ENCODE data around the gene MYH14. TPM values are rescaled to one million over a fixed set of nuclear protein-coding genes. Genes with fewer than 3 reads are reported as not detected.
A peak's percentile ranks its signal among the peaks of the same experiment; 100 is the strongest.

The MYH14 gene
- total and polyA plus RNA-seq, 9 of the 15 experiments (the other 6 are each of a cell fraction or from before 2014, with no cell fraction given) = 0.04 to 0.86 (median 0.19) TPM; not detected in 2

GRCh38 chr19:50207730-50208129 lies 4.3 kb downstream of the MYH14 start:
- H3K9ac ChIP-seq (ENCODE audit: insufficient read depth in 1 of 2, low read depth in 2 of 2, low read length in 2 of 2) = no peak overlapping the region

More at GRCh38 chr19:50207730-50208129, 4.3 kb downstream of the MYH14 start:
- H3K9me3 ChIP-seq (replicated peaks; ENCODE audit: control insufficient read depth, insufficient read depth, low read depth, low read length) = no peaks in the 10 kb centered on the region
- in situ Hi-C loops (cut with MboI) = no loop called here
- H4K20me1 ChIP-seq (replicated peaks; ENCODE audit: control insufficient read depth, insufficient read depth, low read length) = no peaks in the 10 kb centered on the region; the same call in 1 of the 2 replicates
- H3K36me3 ChIP-seq (ENCODE audit: control insufficient read depth, insufficient read depth, low read length) = no peaks in the 10 kb centered on the region
- H2AFZ ChIP-seq (ENCODE audit: low read depth, low read length) = no peak overlapping the region
- ATAC-seq = no peak
- TF ChIP-seq IRF2 (CRISPR knock-in tag; IDR thresholded peaks at IDR 0.05) = no peak
- TF ChIP-seq, protein P1, sequence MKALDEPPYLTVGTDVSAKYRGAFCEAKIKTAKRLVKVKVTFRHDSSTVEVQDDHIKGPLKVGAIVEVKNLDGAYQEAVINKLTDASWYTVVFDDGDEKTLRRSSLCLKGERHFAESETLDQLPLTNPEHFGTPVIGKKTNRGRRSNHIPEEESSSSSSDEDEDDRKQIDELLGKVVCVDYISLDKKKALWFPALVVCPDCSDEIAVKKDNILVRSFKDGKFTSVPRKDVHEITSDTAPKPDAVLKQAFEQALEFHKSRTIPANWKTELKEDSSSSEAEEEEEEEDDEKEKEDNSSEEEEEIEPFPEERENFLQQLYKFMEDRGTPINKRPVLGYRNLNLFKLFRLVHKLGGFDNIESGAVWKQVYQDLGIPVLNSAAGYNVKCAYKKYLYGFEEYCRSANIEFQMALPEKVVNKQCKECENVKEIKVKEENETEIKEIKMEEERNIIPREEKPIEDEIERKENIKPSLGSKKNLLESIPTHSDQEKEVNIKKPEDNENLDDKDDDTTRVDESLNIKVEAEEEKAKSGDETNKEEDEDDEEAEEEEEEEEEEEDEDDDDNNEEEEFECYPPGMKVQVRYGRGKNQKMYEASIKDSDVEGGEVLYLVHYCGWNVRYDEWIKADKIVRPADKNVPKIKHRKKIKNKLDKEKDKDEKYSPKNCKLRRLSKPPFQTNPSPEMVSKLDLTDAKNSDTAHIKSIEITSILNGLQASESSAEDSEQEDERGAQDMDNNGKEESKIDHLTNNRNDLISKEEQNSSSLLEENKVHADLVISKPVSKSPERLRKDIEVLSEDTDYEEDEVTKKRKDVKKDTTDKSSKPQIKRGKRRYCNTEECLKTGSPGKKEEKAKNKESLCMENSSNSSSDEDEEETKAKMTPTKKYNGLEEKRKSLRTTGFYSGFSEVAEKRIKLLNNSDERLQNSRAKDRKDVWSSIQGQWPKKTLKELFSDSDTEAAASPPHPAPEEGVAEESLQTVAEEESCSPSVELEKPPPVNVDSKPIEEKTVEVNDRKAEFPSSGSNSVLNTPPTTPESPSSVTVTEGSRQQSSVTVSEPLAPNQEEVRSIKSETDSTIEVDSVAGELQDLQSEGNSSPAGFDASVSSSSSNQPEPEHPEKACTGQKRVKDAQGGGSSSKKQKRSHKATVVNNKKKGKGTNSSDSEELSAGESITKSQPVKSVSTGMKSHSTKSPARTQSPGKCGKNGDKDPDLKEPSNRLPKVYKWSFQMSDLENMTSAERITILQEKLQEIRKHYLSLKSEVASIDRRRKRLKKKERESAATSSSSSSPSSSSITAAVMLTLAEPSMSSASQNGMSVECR (CRISPR knock-in tag; IDR thresholded peaks at IDR 0.05) = no peak
- peak; percentile 76 for TF ChIP-seq RBM25 (IDR thresholded peaks at IDR 0.05; ENCODE audit: low read depth, low read length, severe bottlenecking)
- TF ChIP-seq BCOR (IDR thresholded peaks at IDR 0.05) = peak; percentile 26; the same call in 1 of the 2 replicates
- H3K27me3 ChIP-seq (ENCODE audit: control insufficient read depth in 2 of 2, insufficient read depth in 2 of 2, low read length in 2 of 2) = peaks cover 4 to 8% of the 10 kb centered on the region in 2 experiments; a peak in 1 of 5 replicates
- no peak for DNase-seq (ENCODE audit: extremely low read depth in 1 of 4, low spot score in 3 of 4)
- H3K4me2 ChIP-seq (ENCODE audit: insufficient read depth, low read length) = no peak overlapping the region
- no peak overlapping the region for H3K4me3 ChIP-seq
- WGBS (ENCODE audit: insufficient coverage, low coverage, missing lambda C conversion rate) = 0% methylated on average over 2 of the region's 2 CpGs
- no peak for FAIRE-seq
- intact Hi-C loops (cut with micrococcal nuclease) = no loop called here
- H3K27ac ChIP-seq (ENCODE audit: extremely low read depth, low read depth, low read length) = no peak overlapping the region
- H3K4me1 ChIP-seq (replicated peaks in 1 of 2; ENCODE audit: control insufficient read depth in 2 of 2, insufficient read depth in 2 of 2, low read length in 2 of 2) = peaks cover 0 to 24% of the 10 kb centered on the region in 2 experiments; a peak in 2 of 5 replicates
- BruUV-seq (replicated peaks) = no TSS peak
- POLR2A ChIA-PET = no interaction called here
- H3K79me2 ChIP-seq (ENCODE audit: control insufficient read depth, insufficient read depth, low read length) = no peaks in the 10 kb centered on the region
- H3K9me1 ChIP-seq (ENCODE audit: control insufficient read depth, insufficient read depth, low read length) = no peaks in the 10 kb centered on the region
- CTCF ChIA-PET (ENCODE audit: low intra/inter-chr PET ratio) = no interaction called here

Measured in K562 (cell line).